Activated naive CD4-positive, alpha-beta T cell treated with anti-CD3 and anti-CD28 coated beads for 36 hours (primary cell): ENCODE data around the gene EFTUD2. TPM values are rescaled to one million over a fixed set of nuclear protein-coding genes. Genes with fewer than 3 reads are reported as not detected.
A peak's percentile ranks its signal among the peaks of the same experiment; 100 is the strongest.
"Not testable (repeated sequence)": the region's sequence is repeated elsewhere in the genome, so short reads cannot be mapped to it uniquely, and the experiment has no call there.

ENCODE experiments used
- CTCF ChIA-PET: fragments of 350-600 bp; sonication (Branson Sonifier 250); formaldehyde crosslinking; loops from one replicate; lab custom pipeline; 2021; ENCODE audit warnings: antibody characterized with exemption; lab: Charles Lee
- DNase-seq: peaks from one replicate; pipeline ENCODE4 v3.0.0-alpha.2; 2020
- H3K27ac Mint-ChIP-seq: one replicate; pipeline ENCODE4 v1.8.0; 2021; ENCODE audit warnings: mild to moderate bottlenecking, mixed read lengths
- H3K27me3 Mint-ChIP-seq: one replicate; pipeline ENCODE4 v1.8.0; 2021; ENCODE audit warnings: low read depth, mixed read lengths
- H3K36me3 Mint-ChIP-seq: one replicate; pipeline ENCODE4 v1.8.0; 2021; ENCODE audit warnings: low read depth, mixed read lengths
- H3K4me1 Mint-ChIP-seq: one replicate; pipeline ENCODE4 v1.8.0; 2021; ENCODE audit warnings: low read depth, mixed read lengths
- H3K4me3 Mint-ChIP-seq: one replicate; pipeline ENCODE4 v1.8.0; 2021; ENCODE audit warnings: mild to moderate bottlenecking, moderate library complexity, mixed read lengths
- H3K9me3 Mint-ChIP-seq: one replicate; pipeline ENCODE4 v1.8.0; 2021; ENCODE audit warnings: mixed read lengths
- intact Hi-C: fragments of 100-400 bp; cut with micrococcal nuclease; formaldehyde crosslinking; loops from one replicate; pipeline ENCODE4 v1.15.1; 2023
- total RNA-seq, 2 experiments: library from RNA; stranded (reverse); gene quantifications; one replicate each; pipeline ENCODE4 v1.2.3, GENCODE V29; 2021

EFTUD2 gene
- total RNA-seq, 2 experiments from 2014 or later: 170 to 176 TPM

DNA sequence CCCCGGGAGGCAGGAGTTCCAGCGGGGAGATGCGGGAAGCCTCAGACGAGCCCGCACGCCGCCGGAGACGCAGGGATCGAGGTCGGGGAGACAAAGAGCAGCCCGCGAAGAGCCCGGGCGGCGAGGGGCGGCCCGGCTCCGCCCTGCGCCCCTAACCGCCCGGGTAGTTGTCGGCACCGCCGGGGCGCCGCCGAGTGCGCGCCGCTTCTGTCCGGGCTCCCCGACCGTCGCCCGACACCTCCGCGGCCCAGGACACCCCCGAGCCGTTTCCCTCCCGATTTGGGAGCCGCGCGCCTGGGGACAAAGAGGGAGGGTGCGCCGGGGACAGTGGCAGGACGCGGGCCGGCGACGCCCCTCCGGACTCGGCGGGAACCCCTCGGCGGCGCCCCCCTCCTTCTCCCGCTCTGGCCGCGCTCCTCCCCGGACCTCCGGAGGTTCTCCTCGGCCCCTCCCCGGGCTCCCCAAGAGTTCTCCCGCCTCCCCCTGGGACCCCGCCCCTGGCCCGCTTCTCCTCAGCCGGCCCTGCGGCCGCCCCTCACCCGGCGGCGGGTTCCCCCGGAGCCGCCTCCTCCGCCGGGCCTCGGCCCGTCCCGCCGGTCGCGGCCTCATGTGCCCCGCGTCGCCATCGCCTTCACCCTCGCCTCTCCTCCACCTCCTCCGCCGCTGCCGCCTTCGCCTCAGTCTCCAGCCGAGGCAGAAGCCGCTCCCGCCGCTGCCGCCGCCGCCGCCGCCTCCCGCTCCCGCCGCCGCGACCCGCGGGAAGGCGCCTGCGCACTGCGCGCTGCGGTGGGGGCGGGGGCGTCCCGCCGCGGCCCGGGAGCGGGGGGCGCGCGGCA, 69.5 kb downstream of the EFTUD2 start, which contains the start of gene GJC1:
Gene GJC1 (minus strand): TSS at position 765 of the 836 bp plus-strand sequence. CDS start 24,470 bp downstream, outside the sequence.
- Mint-ChIP-seq H3K27ac (no peak within 1 kb of the TSS), H3K9me3 (no peaks in the 10 kb centered on the region), H3K4me3 (peak within 1 kb of the TSS; percentile 77), H3K27me3 (peaks cover 40% of the 10 kb centered on the region), H3K4me1 (peaks cover 10% of the 10 kb centered on the region), H3K36me3 (no peaks in the 10 kb centered on the region)
- CTCF ChIA-PET: interaction anchor here (0.9 kb wide), 1 partner anchor 19 kb away, joined by 3 read pairs; no protein-coding TSS in a partner anchor
- intact Hi-C loops: loop anchor here (2.0 kb wide), 1 partner anchor 55 kb away; no protein-coding TSS in a partner anchor
- peak; percentile 25 for DNase-seq

DNA sequence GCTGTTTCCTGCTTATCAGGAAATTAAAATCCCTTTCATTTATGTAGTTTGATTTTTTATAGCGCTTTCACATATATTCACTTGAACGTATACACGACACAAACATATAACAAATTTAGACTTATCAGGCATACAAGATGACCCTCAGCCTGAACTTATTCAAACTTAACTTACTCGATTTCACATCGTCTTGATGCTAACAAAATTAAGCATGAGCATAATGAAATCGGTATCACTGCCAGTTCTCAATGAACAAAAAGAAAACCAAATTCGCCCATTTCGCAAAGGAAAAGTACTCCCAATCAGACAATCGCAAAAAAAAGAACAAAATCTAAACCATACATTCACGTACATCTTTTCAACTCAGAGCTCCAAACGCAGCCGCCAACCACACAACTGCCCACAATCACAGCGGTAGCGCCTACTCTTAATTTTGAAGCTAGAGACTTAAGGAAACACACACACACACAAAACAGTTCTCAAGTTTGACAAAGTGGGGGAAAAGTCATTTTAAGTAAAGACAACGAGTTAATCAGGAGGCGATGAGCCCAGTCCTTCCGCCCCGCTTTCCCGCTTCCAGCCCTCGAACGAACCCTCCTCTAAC, 70.2 kb downstream of the EFTUD2 start:
- Mint-ChIP-seq H3K4me3 (peak overlapping the region; percentile 77), H3K9me3 (no peaks in the 10 kb centered on the region), H3K27me3 (peaks cover 40% of the 10 kb centered on the region), H3K27ac (no peak overlapping the region), H3K36me3 (no peaks in the 10 kb centered on the region), H3K4me1 (peaks cover 10% of the 10 kb centered on the region)
- DNase-seq: peak; percentile 43
- CTCF ChIA-PET: interaction anchor here (1.1 kb wide), 1 partner anchor 50 kb away, joined by 4 read pairs; no protein-coding TSS in a partner anchor
- intact Hi-C loops: loop anchor here (2.0 kb wide), 1 partner anchor 54 kb away; no protein-coding TSS in a partner anchor

DNA sequence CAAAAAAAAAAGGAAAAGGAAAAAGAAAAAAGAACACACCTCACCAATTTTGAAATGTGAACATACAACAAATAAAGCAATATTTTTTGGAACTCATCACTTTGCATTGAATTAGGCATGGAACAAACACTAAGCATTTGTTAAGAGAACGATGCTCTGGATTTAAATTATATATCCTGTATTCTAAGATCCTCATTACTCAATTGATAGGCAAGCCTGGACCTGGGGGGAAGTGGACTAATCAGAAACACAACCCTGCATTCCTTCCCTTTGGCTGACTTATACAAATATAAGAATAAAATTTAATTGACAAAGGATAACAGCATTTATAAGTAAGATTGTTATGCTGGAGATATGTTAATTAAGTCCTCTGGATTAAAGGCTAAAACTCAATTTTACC, 71.4 kb downstream of the EFTUD2 start:
- H3K4me1 Mint-ChIP-seq: peaks cover 10% of the 10 kb centered on the region
- H3K9me3 Mint-ChIP-seq: no peaks in the 10 kb centered on the region
- no peak overlapping the region for H3K27ac Mint-ChIP-seq
- peaks cover 39% of the 10 kb centered on the region for H3K27me3 Mint-ChIP-seq
- H3K36me3 Mint-ChIP-seq: no peaks in the 10 kb centered on the region
- H3K4me3 Mint-ChIP-seq: no peak overlapping the region
- CTCF ChIA-PET: interaction anchor here (0.5 to 1.1 kb wide), 3 partner anchors 49 to 493 kb away, joined by 3 to 4 read pairs (median 4); no protein-coding TSS in a partner anchor
- no peak for DNase-seq
- intact Hi-C loops: loop anchor here (2.0 kb wide), 1 partner anchor 53 kb away; no protein-coding TSS in a partner anchor

- DNase-seq: no peak
- CTCF ChIA-PET: interaction anchor here (0.7 to 1.1 kb wide), 4 partner anchors 51 to 488 kb away, joined by 3 to 5 read pairs (median 4); no protein-coding TSS in a partner anchor
- Mint-ChIP-seq H3K4me3 (no peak overlapping the region), H3K27ac (no peak overlapping the region), H3K27me3 (peaks cover 32% of the 10 kb centered on the region), H3K36me3 (no peaks in the 10 kb centered on the region), H3K4me1 (peaks cover 10% of the 10 kb centered on the region), H3K9me3 (no peaks in the 10 kb centered on the region)
- intact Hi-C loops: no loop called here
These were observed 73.0 kb downstream of the EFTUD2 start for GRCh38 chr17:44826123-44826790.

GRCh38 chr17:44825236-44825635, 74.0 kb downstream of the EFTUD2 start:
- H3K27me3 Mint-ChIP-seq: peaks cover 30% of the 10 kb centered on the region
- DNase-seq, H3K27ac Mint-ChIP-seq, H3K9me3 Mint-ChIP-seq, H3K36me3 Mint-ChIP-seq, intact Hi-C loops, H3K4me3 Mint-ChIP-seq: not testable (repeated sequence)
- CTCF ChIA-PET: interaction anchor here (0.6 to 1.0 kb wide), 2 partner anchors 9 to 54 kb away, joined by 3 to 4 read pairs; no protein-coding TSS in a partner anchor
- peaks cover 10% of the 10 kb centered on the region for H3K4me1 Mint-ChIP-seq

GRCh38 chr17:44820631-44821212, 78.5 kb downstream of the EFTUD2 start:
- no peaks in the 10 kb centered on the region for H3K4me1 Mint-ChIP-seq
- H3K4me3 Mint-ChIP-seq: no peak overlapping the region
- H3K9me3 Mint-ChIP-seq: no peaks in the 10 kb centered on the region
- peaks cover 10% of the 10 kb centered on the region for H3K27me3 Mint-ChIP-seq
- no peak for DNase-seq
- no peaks in the 10 kb centered on the region for H3K36me3 Mint-ChIP-seq
- H3K27ac Mint-ChIP-seq: no peak overlapping the region
- intact Hi-C loops: no loop called here
- CTCF ChIA-PET: interaction anchor here (0.5 to 0.6 kb wide), 2 partner anchors 9 to 139 kb away, joined by 3 read pairs; no protein-coding TSS in a partner anchor

DNA sequence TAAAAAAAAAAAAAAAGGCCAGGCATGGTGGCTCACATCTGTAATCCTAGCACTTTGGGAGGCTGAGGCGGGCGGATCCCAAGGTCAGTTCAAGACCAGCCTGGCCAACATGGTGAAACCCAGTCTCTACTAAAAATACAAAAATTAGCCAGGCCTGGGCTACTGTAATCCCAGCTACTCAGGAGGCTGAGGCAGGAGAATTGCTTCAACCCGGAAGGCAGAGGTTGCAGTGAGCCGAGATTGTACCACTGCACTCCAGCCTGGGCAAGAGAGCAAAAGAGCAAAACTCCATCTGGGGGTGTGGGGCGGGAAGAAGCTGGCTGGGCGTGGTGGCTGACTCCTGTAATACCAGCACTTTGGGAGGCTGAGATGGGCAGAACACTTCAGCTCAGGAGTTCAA, 80.7 kb downstream of the EFTUD2 start:
- H3K27ac Mint-ChIP-seq, H3K36me3 Mint-ChIP-seq, CTCF ChIA-PET, intact Hi-C loops, H3K4me1 Mint-ChIP-seq, H3K4me3 Mint-ChIP-seq, DNase-seq, H3K27me3 Mint-ChIP-seq, H3K9me3 Mint-ChIP-seq: not testable (repeated sequence)

- Mint-ChIP-seq H3K4me3 (no peak overlapping the region), H3K27me3 (no peaks in the 10 kb centered on the region), H3K4me1 (no peaks in the 10 kb centered on the region), H3K9me3 (no peaks in the 10 kb centered on the region), H3K27ac (no peak overlapping the region), H3K36me3 (no peaks in the 10 kb centered on the region)
- CTCF ChIA-PET: interaction anchor here (0.6 to 0.7 kb wide), 2 partner anchors 9 to 105 kb away, joined by 3 read pairs; no protein-coding TSS in a partner anchor
- no peak for DNase-seq
- intact Hi-C loops: no loop called here
These were observed 87.0 kb downstream of the EFTUD2 start for GRCh38 chr17:44812263-44812662.

DNA sequence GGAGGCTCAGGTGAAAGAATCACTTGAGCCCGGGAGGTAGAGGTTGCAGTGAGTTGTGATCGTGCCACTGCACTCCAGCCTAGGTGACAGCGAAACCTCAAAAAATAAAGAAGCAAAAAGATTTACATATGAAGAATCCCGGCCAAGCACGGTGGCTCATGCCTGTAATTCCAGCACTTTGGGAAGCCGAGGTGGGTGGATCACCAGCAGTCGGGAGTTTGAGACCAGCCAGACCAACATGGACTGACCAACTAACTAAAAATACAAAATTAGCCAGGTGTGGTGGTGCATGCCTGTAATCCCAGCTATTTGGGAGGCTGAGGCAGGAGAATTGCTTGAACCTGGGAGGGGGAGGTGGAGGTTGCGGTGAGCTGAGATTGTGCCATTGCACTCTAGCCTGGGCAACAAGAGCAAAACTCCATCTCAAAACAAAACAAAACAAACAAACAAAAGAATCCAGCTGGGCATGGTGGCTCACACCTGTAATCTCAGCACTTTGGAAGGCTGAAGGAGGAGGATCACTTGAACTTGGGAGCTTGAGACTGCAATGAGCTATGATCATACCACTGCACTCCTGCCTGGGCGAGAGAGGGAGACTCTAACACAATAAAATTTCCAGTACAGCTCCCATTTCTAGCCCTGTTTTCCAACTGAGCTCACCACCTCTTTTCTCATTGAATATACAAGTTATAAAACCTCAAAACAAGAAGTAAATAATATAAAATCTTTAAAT, 90.4 kb downstream of the EFTUD2 start:
- H3K4me1 Mint-ChIP-seq, H3K36me3 Mint-ChIP-seq, H3K9me3 Mint-ChIP-seq, H3K4me3 Mint-ChIP-seq, H3K27me3 Mint-ChIP-seq, intact Hi-C loops, DNase-seq, H3K27ac Mint-ChIP-seq: not testable (repeated sequence)
- CTCF ChIA-PET: interaction anchor here (0.8 kb wide), 1 partner anchor 28 kb away, joined by 3 read pairs; no protein-coding TSS in a partner anchor

DNA sequence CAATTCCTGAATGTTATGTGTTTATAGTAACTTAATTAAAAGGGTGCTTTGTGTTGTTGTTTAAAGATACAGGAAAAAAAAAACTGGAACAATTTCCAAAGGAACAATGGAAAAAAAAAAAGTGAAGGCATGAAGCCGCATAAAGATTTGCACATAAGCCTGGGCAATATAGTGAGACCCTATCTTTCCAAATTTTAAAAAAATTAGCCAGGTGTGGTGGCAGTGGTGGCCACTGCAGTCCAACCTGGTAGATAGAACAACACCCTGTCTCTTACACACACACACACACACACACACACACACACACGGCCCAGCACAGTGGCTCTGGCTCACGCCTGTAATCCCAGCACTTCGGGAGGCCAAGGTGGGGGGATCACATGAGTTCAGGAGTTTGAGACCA, 91.1 kb downstream of the EFTUD2 start:
- CTCF ChIA-PET: no interaction called here
- no peak for DNase-seq
- no peaks in the 10 kb centered on the region for H3K27me3 Mint-ChIP-seq
- no peak overlapping the region for H3K27ac Mint-ChIP-seq
- no peaks in the 10 kb centered on the region for H3K9me3 Mint-ChIP-seq
- no peaks in the 10 kb centered on the region for H3K4me1 Mint-ChIP-seq
- no peaks in the 10 kb centered on the region for H3K36me3 Mint-ChIP-seq
- intact Hi-C loops: no loop called here
- no peak overlapping the region for H3K4me3 Mint-ChIP-seq

DNA sequence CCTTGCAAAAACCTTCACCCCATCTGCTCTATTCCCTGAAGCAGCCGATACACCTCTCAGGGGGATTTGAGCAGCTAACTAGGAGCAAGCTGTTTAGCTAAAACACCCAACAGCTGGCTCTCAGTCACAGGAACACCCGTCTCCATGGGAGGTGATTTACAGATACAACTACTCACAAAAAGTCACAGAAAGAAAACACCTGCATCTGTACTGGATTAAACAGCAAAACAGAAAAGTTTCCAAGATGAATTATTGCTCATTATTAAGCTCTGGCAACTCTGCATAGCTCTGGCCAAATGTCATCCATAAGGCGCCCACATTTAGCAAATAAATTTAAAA, 91.5 kb downstream of the EFTUD2 start:
- H3K4me1 Mint-ChIP-seq: no peaks in the 10 kb centered on the region
- no peak overlapping the region for H3K4me3 Mint-ChIP-seq
- H3K9me3 Mint-ChIP-seq: no peaks in the 10 kb centered on the region
- no peaks in the 10 kb centered on the region for H3K27me3 Mint-ChIP-seq
- CTCF ChIA-PET: no interaction called here
- intact Hi-C loops: no loop called here
- H3K36me3 Mint-ChIP-seq: no peaks in the 10 kb centered on the region
- H3K27ac Mint-ChIP-seq: no peak overlapping the region
- DNase-seq: no peak
